HFF-Myc (cell line): ENCODE measurements around the gene CTCF.

Experiments used
- DNase-seq: peaks from one replicate; pipeline ENCODE4 v3.0.0-alpha.2; 2011; ENCODE audit warnings: low read depth; ENCODE audit errors: extremely low read depth
- H3K4me3 ChIP-seq: replicated peaks from 2 replicates; pipeline ENCODE4 v1.5.1; 2011; ENCODE audit warnings: low read depth, mild to moderate bottlenecking, control low read depth, low read length
- TF ChIP-seq, protein P1 (sequence below): IDR thresholded peaks from 2 replicates; pipeline ENCODE4 v1.5.1; 2012; ENCODE audit warnings: mild to moderate bottlenecking, low read depth, low read length, control low read depth; ENCODE audit errors: missing control alignments

CTCF gene

DNA sequence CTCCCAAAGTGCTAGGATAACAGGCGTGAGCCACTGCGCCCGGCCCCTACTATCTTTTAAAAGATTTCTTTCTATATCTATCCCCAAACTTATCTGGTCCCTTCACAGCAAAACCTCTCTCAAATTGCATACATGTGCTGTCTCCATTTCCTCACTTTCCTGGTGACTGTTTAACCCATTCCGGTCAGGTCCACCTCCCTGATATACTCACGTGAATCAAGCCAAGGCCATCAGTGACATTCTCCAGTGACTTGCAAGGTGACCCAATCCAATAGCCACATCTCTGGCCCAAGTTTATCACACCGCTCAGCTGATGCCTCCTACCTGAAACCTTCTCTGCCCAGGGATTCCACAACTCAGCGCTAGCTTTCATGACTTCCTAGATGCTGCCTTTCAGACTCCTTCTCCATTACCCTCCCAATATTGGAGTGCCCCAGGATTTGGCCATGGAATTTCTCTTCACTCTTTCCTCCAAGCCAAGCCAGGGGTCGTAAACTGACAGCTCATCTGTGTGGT is 1.4 kb upstream of the CTCF start:
- DNase-seq = no peak
- H3K4me3 ChIP-seq = peak overlapping the region; percentile 61
- TF ChIP-seq, protein P1, sequence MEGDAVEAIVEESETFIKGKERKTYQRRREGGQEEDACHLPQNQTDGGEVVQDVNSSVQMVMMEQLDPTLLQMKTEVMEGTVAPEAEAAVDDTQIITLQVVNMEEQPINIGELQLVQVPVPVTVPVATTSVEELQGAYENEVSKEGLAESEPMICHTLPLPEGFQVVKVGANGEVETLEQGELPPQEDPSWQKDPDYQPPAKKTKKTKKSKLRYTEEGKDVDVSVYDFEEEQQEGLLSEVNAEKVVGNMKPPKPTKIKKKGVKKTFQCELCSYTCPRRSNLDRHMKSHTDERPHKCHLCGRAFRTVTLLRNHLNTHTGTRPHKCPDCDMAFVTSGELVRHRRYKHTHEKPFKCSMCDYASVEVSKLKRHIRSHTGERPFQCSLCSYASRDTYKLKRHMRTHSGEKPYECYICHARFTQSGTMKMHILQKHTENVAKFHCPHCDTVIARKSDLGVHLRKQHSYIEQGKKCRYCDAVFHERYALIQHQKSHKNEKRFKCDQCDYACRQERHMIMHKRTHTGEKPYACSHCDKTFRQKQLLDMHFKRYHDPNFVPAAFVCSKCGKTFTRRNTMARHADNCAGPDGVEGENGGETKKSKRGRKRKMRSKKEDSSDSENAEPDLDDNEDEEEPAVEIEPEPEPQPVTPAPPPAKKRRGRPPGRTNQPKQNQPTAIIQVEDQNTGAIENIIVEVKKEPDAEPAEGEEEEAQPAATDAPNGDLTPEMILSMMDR = no peak

DNA sequence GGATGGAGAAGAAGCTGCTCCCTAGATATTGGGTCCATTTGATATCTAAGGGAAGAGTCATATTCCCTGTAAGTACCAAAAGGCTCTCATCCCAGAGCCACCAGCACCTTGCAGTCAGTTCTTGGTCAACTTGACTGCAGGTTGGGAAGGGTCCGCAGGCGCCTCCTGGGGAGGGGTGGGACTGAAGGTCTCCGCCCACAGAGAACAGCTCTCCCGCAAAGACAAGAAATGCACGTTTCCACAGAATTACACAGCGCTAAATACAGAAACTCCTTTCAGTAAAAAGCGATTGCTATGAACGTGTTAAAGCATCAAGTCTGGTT is 864 bp upstream of the CTCF start:
- no peak for DNase-seq
- TF ChIP-seq, protein P1 = no peak

DNA sequence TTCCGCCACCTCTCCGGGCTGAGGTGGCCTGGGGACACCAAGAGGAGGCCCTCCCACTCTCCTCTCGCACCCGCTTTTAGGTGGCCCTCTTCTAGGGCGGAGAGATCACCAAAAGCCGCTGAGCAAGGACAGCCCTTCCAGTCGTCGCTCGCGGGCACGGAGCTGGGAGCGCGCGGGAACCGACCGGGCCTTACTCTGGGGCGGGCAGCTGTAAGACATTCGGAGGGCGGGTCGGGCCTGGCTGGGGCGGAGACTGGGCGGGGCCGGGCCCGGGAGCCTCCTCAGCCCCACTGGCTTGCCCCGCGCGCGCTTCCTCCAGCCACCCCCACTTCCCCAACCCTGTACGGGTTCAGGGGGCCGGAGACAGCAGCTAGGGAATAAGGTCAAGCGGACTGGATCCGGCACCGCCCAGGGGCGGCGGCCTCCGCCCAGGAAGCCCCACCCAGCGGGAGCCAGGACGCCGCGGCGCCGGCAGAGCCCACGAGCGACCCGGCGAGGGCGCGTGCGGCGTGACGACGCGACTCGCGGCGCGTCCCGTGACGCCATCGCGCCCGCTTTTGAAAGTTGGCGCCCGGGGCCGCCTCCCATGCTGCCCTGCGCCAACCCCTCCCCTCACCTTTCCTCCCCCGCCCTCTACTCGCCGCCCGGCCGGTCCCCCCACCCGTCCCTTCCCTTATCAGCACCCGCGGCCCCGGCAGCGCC is 351 bp upstream of the CTCF start:
- TF ChIP-seq, protein P1 = no peak
- H3K4me3 ChIP-seq = peak overlapping the region; percentile 83
- DNase-seq = peak; percentile 82

More for the DNA sequence above, 864 bp upstream of the CTCF start:
- peak overlapping the region; percentile 61 for H3K4me3 ChIP-seq

DNA sequence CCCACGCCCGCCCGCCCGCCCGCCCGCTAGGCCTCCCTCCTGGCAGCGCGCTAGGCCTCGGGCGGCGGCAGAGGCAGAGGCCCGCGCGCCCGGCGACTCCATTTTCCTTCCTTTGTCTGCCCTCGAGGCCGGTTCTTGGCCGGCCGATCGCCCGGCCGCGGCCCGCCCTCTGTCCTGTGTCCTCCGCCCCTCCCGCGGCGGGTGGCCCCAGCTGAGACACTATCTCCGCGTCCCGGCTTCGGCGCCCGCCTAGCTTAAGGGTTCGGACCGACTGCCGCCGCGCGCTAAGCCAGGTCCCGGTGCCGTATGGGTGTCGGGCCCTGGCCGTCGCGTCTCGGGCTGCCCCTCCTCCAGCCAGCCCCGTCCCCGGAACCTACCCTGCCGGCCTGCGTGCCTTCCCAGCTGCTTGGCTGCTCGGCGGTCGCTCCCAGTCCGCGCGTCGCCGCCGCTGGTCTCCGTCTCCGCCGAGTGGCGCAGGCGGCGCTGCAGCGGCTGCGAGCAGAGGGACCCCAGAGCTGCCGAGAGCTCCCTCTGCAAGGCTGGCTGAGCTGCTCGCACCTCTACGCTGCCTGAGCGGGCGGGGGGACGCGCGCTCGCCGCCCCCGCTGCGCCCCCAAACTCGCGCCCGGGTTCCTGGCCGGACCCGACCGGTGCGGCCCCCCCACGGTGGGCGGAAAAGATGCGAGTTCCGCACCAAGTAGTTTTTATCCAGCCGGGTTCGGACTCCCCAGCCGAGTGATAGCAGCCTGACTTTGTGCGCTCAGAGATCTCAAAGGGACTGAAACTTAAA is 787 bp downstream of the CTCF start:
- peak overlapping the region; percentile 83 for H3K4me3 ChIP-seq
- no peak for DNase-seq
- TF ChIP-seq, protein P1 = peak; percentile 3

DNA sequence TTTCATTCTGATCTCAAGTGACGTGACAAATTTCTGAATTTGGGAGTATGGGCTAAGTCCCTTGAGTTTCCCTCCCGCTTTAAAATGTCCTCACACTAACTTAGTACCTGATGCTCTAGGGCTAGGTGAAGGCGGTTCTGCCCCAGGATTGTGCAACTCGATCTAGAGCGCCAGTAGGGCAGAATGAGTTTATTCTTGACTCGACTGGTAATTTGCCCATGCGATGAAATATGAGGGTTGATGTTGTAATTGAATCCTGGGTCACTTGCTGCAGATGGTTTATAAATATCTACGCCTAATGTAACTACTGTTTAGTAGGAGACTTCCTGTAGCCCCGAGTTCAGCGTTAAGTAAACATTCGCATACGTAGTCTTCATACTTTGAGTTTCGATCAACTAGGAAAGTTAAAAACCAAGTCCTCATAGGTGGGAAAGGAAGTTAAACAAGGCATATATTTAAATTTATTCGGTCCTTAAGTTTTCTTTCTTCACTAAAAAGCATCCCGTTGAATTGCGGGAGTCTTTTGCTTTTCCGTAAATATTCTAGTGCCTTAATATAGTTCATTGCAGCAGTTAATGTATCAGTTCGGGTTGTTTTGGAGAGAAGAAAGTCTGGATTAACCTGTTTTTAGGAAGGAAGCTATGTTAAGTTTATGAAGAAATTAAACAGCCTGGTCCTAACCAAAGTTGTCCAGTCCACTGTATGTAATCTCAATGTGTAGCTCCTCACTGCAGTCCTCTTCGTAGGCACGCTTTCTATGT is 1.6 kb downstream of the CTCF start:
- peak; percentile 33 for DNase-seq
- peak overlapping the region; percentile 83 for H3K4me3 ChIP-seq
- TF ChIP-seq, protein P1 = no peak

DNA sequence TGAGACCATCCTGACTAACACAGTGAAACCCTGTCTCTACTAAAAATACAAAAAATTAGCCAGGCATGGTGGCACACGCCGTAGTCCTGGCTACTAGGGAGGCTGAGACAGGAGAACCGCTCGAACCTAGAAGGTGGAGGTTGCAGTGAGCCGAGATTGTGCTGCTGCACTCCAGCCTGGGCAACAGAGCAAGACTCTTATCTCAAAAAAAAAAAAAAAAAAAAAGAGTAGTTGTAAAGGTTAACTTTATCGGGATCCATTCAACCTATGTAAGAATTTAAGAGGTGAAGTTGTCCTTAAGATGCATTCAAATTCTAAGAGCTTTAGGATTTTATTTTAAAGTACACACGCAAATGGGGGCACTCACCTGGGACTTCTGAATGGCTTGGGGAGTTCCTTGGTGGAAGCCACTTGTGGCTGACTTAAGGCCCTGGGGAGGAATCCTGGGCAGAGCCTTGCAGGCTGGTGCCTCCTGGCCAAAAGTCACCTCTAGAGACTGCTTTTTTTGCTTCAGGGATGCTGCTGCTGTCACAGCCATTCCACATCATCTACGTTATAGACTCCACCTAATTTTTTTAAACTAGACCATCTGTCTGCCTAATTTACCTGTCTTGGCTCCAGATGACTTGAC is 3.3 kb downstream of the CTCF start:
- TF ChIP-seq, protein P1 = no peak
- DNase-seq = no peak
- no peak overlapping the region for H3K4me3 ChIP-seq
